Measurements from ENCODE around the gene SLC9A7. TPM values are rescaled to one million over a fixed set of nuclear protein-coding genes. Genes with fewer than 3 reads are reported as not detected.

SLC9A7 gene
- total RNA-seq, 2 experiments from 2014 or later = 2.2 to 3.2 TPM

GRCh38 chrX:46643636-46644035, 115.3 kb downstream of the SLC9A7 start:
- Mint-ChIP-seq H3K4me3 (no peak overlapping the region), H3K27ac (no peak overlapping the region), H3K36me3 (ENCODE audit: low read depth) (no peaks in the 10 kb centered on the region), H3K4me1 (ENCODE audit: low read depth) (peaks cover 5% of the 10 kb centered on the region), H3K9me3 (no peaks in the 10 kb centered on the region), H3K27me3 (no peaks in the 10 kb centered on the region)
- Histone ChIP-seq H3K9me3 (ENCODE audit: control insufficient read depth in 1 of 2, insufficient read depth in 1 of 2, low read length in 2 of 2) (no peaks in the 10 kb centered on the region), H3K4me1 (ENCODE audit: insufficient read depth, low read length) (peaks cover 5% of the 10 kb centered on the region), H3K4me3 (ENCODE audit: low read length) (no peak overlapping the region), H3K27ac (ENCODE audit: low read depth in 1 of 2, low read length in 2 of 2) (no peak overlapping the region), H3K27me3 (ENCODE audit: control insufficient read depth in 1 of 2, insufficient read depth in 2 of 2, low read length in 2 of 2) (no peaks in the 10 kb centered on the region), H3K36me3 (ENCODE audit: insufficient read depth, low read length) (no peaks in the 10 kb centered on the region)
- no peak for ATAC-seq (ENCODE audit: poor library complexity)
- ChIA-PET CTCF (no interaction called here), POLR2A (interaction anchor here (0.6 kb wide), 1 partner anchor 71 kb away, joined by 3 read pairs; no protein-coding TSS in a partner anchor)
- TF ChIP-seq, protein P1, sequence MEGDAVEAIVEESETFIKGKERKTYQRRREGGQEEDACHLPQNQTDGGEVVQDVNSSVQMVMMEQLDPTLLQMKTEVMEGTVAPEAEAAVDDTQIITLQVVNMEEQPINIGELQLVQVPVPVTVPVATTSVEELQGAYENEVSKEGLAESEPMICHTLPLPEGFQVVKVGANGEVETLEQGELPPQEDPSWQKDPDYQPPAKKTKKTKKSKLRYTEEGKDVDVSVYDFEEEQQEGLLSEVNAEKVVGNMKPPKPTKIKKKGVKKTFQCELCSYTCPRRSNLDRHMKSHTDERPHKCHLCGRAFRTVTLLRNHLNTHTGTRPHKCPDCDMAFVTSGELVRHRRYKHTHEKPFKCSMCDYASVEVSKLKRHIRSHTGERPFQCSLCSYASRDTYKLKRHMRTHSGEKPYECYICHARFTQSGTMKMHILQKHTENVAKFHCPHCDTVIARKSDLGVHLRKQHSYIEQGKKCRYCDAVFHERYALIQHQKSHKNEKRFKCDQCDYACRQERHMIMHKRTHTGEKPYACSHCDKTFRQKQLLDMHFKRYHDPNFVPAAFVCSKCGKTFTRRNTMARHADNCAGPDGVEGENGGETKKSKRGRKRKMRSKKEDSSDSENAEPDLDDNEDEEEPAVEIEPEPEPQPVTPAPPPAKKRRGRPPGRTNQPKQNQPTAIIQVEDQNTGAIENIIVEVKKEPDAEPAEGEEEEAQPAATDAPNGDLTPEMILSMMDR (IDR thresholded peaks at IDR 0.05) = no peak
- DNase-seq = no peak
- intact Hi-C loops (cut with DNase I, micrococcal nuclease) = loop anchor here (2.0 to 5.0 kb wide), 3 partner anchors 71 to 263 kb away; partner anchors contain the start of gene CHST7 (in 1 of the 2)

DNA sequence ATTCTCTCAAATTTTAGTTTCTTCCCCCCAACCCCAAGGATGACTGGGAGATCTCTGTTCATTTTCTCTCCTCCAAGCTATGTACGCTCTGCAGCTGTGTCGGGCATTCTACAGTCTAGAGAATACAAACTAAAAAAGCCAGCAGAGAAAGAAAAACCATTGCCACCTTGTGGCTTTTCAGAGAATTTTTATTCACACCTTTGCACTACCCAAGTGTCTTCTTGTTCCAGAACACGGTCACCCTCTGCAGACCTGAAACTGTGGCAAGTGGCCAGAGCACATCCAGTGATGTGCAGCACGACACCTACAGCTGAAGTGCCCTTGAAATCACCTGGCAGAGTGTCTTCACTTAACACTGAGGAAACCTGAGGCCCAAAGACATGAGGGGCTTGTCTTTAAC, 116.8 kb downstream of the SLC9A7 start:
- Histone ChIP-seq H3K9me3 (ENCODE audit: control insufficient read depth in 1 of 2, insufficient read depth in 1 of 2, low read length in 2 of 2) (no peaks in the 10 kb centered on the region), H3K36me3 (ENCODE audit: insufficient read depth, low read length) (no peaks in the 10 kb centered on the region), H3K4me1 (ENCODE audit: insufficient read depth, low read length) (peaks cover 5% of the 10 kb centered on the region), H3K27ac (ENCODE audit: low read depth in 1 of 2, low read length in 2 of 2) (no peak overlapping the region), H3K4me3 (ENCODE audit: low read length) (no peak overlapping the region), H3K27me3 (ENCODE audit: control insufficient read depth in 1 of 2, insufficient read depth in 2 of 2, low read length in 2 of 2) (no peaks in the 10 kb centered on the region)
- no peak overlapping the region for H3K4me3 Mint-ChIP-seq
- no peak overlapping the region for H3K27ac Mint-ChIP-seq
- TF ChIP-seq, protein P1 (IDR thresholded peaks at IDR 0.05) = peak; percentile 52
- H3K27me3 Mint-ChIP-seq = no peaks in the 10 kb centered on the region
- ChIA-PET CTCF (interaction anchor here (0.7 to 1.5 kb wide), 5 partner anchors 62 to 97 kb away, joined by 3 to 8 read pairs (median 3); partner anchors contain the start of gene ZNF674), POLR2A (interaction anchor here (0.6 to 1.5 kb wide), 3 partner anchors 54 to 70 kb away, joined by 4 to 8 read pairs (median 5); no protein-coding TSS in a partner anchor)
- peak; percentile 73 for ATAC-seq (ENCODE audit: poor library complexity)
- no peaks in the 10 kb centered on the region for H3K9me3 Mint-ChIP-seq
- peak in 4 of 14 experiments; percentile 20 to 57 (median 52) for DNase-seq
- intact Hi-C loops (cut with DNase I, micrococcal nuclease) = loop anchor here (1.0 to 5.0 kb wide), 4 partner anchors 70 to 261 kb away; partner anchors contain the start of gene CHST7 (in 1 of the 2)
- no peaks in the 10 kb centered on the region for H3K36me3 Mint-ChIP-seq (ENCODE audit: low read depth)
- peaks cover 5% of the 10 kb centered on the region for H3K4me1 Mint-ChIP-seq (ENCODE audit: low read depth)

- Histone ChIP-seq H3K36me3 (ENCODE audit: insufficient read depth, low read length) (no peaks in the 10 kb centered on the region), H3K4me1 (ENCODE audit: insufficient read depth, low read length) (peaks cover 5% of the 10 kb centered on the region), H3K4me3 (ENCODE audit: low read length) (no peak overlapping the region), H3K27ac (ENCODE audit: low read depth in 1 of 2, low read length in 2 of 2) (no peak overlapping the region), H3K27me3 (ENCODE audit: control insufficient read depth in 1 of 2, insufficient read depth in 2 of 2, low read length in 2 of 2) (no peaks in the 10 kb centered on the region), H3K9me3 (ENCODE audit: control insufficient read depth in 1 of 2, insufficient read depth in 1 of 2, low read length in 2 of 2) (no peaks in the 10 kb centered on the region)
- Mint-ChIP-seq H3K4me3 (no peak overlapping the region), H3K27ac (no peak overlapping the region), H3K9me3 (no peaks in the 10 kb centered on the region), H3K27me3 (no peaks in the 10 kb centered on the region), H3K36me3 (ENCODE audit: low read depth) (no peaks in the 10 kb centered on the region), H3K4me1 (ENCODE audit: low read depth) (peaks cover 13% of the 10 kb centered on the region)
- ChIA-PET POLR2A (no interaction called here), CTCF (interaction anchor here (1.2 kb wide), 1 partner anchor 10 kb away, joined by 3 read pairs; no protein-coding TSS in a partner anchor)
- TF ChIP-seq, protein P1 (IDR thresholded peaks at IDR 0.05) = no peak
- ATAC-seq (ENCODE audit: poor library complexity) = no peak
- peak in 2 of 14 experiments; percentile 22 to 36 for DNase-seq
- intact Hi-C loops (cut with DNase I, micrococcal nuclease) = no loop called here
Observed at GRCh38 chrX:46637938-46638337, 121.0 kb downstream of the SLC9A7 start.
